Tibial nerve (tissue), 3 donors: ENCODE measurements around the gene MYO1H.

ENCODE experiments used
- CTCF ChIP-seq, 5 experiments: fragments of 200-600 bp in 3 of 5; fragments of 450-650 bp in 2 of 5; sonication (generic) in 3 of 5; IDR thresholded peaks; one replicate each; pipeline ENCODE4 v1.5.1; 2016 to 2019; ENCODE audit warnings: antibody characterized with exemption in 5 of 5, mild to moderate bottlenecking in 3 of 5, moderate library complexity in 2 of 5
- POLR2A ChIP-seq, 2 donors: fragments of 450-650 bp; IDR thresholded peaks; one replicate each; pipeline ENCODE4 v1.6.1; 2017; ENCODE audit warnings: antibody characterized with exemption in 2 of 2, mild to moderate bottlenecking in 2 of 2, moderate library complexity in 2 of 2

- TF ChIP-seq CTCF (IDR thresholded peaks at IDR 0.05), result no peak
- TF ChIP-seq POLR2A (IDR thresholded peaks at IDR 0.05), result no peak
Observed at GRCh38 chr12:109334887-109335286, 12.8 kb upstream of the MYO1H start.
